Nephron progenitor cell (in vitro differentiated cells): Measurements from ENCODE around the gene DYRK1A.

Experiments used
- DNase-seq: peaks from one replicate; pipeline ENCODE4 v3.0.0; 2021
- H3K27ac Mint-ChIP-seq: 2 replicates; pipeline ENCODE4 v1.8.0; 2021; ENCODE audit warnings: mild to moderate bottlenecking, moderate library complexity, mixed read lengths
- H3K27me3 Mint-ChIP-seq: 2 replicates; pipeline ENCODE4 v1.8.0; 2021; ENCODE audit warnings: mild to moderate bottlenecking, low read depth, mixed read lengths; ENCODE audit not compliant: poor library complexity
- H3K36me3 Mint-ChIP-seq: 2 replicates; pipeline ENCODE4 v1.8.0; 2021; ENCODE audit warnings: low read depth, mixed read lengths
- H3K4me1 Mint-ChIP-seq: 2 replicates; pipeline ENCODE4 v1.8.0; 2021; ENCODE audit warnings: mixed read lengths
- H3K4me3 Mint-ChIP-seq: 2 replicates; pipeline ENCODE4 v1.8.0; 2021; ENCODE audit warnings: mild to moderate bottlenecking, moderate library complexity, mixed read lengths
- H3K9me3 Mint-ChIP-seq: 2 replicates; pipeline ENCODE4 v1.8.0; 2021; ENCODE audit warnings: mild to moderate bottlenecking, moderate library complexity, mixed read lengths
- TF ChIP-seq, protein P1 (sequence below): fragments of 200-600 bp; sonication (generic); IDR thresholded peaks from 2 replicates; pipeline ENCODE4 v1.5.0; 2021; ENCODE audit warnings: antibody characterized with exemption

Gene DYRK1A

DNA sequence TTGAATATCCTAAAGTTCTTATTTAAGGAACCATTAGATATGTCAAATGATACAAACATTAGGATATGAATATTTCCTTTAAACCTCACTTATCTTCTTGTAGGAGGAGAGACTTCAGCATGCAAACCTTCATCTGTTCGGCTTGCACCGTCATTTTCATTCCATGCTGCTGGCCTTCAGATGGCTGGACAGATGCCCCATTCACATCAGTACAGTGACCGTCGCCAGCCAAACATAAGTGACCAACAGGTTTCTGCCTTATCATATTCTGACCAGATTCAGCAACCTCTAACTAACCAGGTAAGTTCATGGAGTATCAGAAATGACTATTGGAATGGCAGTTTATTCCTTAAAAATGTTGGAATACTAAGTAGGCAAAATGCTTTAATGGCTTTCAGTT lies 106.0 kb downstream of the DYRK1A start:
- Mint-ChIP-seq H3K9me3 (peaks cover 30% of the 10 kb centered on the region), H3K4me3 (no peak overlapping the region), H3K27ac (no peak overlapping the region), H3K4me1 (peaks cover 19% of the 10 kb centered on the region), H3K27me3 (no peaks in the 10 kb centered on the region), H3K36me3 (peaks cover 76% of the 10 kb centered on the region)
- TF ChIP-seq, protein P1, sequence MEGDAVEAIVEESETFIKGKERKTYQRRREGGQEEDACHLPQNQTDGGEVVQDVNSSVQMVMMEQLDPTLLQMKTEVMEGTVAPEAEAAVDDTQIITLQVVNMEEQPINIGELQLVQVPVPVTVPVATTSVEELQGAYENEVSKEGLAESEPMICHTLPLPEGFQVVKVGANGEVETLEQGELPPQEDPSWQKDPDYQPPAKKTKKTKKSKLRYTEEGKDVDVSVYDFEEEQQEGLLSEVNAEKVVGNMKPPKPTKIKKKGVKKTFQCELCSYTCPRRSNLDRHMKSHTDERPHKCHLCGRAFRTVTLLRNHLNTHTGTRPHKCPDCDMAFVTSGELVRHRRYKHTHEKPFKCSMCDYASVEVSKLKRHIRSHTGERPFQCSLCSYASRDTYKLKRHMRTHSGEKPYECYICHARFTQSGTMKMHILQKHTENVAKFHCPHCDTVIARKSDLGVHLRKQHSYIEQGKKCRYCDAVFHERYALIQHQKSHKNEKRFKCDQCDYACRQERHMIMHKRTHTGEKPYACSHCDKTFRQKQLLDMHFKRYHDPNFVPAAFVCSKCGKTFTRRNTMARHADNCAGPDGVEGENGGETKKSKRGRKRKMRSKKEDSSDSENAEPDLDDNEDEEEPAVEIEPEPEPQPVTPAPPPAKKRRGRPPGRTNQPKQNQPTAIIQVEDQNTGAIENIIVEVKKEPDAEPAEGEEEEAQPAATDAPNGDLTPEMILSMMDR: no peak
- no peak for DNase-seq

GRCh38 chr21:37473491-37473890 lies 106.9 kb downstream of the DYRK1A start:
- Mint-ChIP-seq H3K9me3 (peaks cover 21% of the 10 kb centered on the region), H3K4me3 (no peak overlapping the region), H3K27ac (peak overlapping the region; percentile 46), H3K27me3 (no peaks in the 10 kb centered on the region), H3K36me3 (peaks cover 73% of the 10 kb centered on the region), H3K4me1 (peaks cover 23% of the 10 kb centered on the region)
- TF ChIP-seq, protein P1: no peak
- no peak for DNase-seq

DNA sequence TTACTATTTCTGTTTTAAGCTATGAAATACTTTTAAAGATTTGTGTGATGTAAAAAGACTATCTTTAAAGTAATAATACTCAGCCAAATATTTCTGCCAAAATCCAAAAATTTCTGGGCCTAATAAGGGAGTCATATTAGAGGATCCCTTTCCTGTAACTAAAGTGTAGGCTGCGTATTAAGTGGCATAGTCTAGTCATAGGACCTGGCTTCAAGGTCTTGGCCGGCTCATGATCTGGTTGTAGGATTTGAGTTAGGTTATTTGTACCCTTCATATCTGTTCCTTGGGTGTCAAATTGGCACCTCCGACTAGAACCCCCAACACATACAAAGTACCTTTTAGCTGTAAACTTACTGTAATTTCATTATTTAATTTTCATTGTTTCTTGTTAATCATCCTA lies 107.8 kb downstream of the DYRK1A start:
- TF ChIP-seq, protein P1: no peak
- H3K27ac Mint-ChIP-seq: peak overlapping the region; percentile 57
- peaks cover 13% of the 10 kb centered on the region for H3K9me3 Mint-ChIP-seq
- H3K4me1 Mint-ChIP-seq: peaks cover 23% of the 10 kb centered on the region
- no peak for DNase-seq
- H3K36me3 Mint-ChIP-seq: peaks cover 64% of the 10 kb centered on the region
- H3K4me3 Mint-ChIP-seq: no peak overlapping the region
- no peaks in the 10 kb centered on the region for H3K27me3 Mint-ChIP-seq

DNA sequence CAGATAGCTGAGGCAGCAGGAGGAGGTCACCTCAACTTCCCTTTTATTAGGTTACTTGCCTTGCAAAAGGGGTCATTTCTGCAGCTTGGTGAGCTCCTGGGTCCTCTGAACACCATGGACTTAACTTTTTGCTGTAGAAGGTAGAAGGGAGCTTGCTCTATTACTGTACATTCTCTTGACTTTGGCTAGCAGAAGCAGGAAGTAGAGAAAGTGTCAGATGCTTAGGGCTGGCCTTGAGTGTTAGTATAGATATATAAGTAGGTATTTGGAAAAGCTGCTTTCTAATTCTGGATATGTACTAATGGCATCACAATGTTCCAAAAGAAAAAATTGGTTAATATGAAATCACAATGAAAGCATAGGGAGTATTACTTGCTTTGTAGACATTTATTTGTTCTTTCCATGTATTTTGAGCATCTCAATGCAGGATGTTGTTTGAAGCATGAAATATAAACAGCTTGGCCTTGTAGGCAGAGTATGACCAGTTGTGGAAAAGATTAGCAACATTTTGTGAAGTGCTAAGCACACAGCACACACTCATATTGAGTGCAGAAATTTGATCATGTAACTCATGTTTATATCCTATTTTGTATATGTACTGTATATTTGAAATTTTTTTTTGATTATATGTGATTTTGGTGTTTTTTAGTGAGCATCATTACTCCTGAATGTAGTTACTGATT lies 108.8 kb downstream of the DYRK1A start:
- Mint-ChIP-seq H3K27me3 (no peaks in the 10 kb centered on the region), H3K4me3 (no peak overlapping the region), H3K9me3 (peaks cover 4% of the 10 kb centered on the region), H3K36me3 (peaks cover 56% of the 10 kb centered on the region), H3K4me1 (peaks cover 23% of the 10 kb centered on the region), H3K27ac (peak overlapping the region; percentile 33)
- DNase-seq: no peak
- TF ChIP-seq, protein P1: no peak

DNA sequence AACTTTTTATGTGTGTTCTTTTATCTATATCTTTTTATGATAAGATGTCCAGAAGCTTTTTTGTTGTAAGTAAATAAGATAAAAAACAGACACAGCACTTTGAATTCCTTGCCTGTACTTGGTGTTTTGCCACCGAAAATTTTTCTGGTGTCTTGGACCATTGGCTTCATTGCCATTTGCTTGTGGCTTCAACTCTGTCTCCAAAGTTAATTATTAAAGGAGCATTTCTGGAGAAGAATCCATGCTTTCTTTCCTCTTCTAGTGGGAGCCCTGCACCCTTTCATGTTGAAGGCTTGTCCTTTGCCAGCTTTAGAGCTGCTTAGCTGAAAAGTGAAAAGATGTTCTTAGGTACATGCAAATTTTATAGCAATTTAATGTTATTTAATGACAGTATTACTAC lies 112.2 kb downstream of the DYRK1A start:
- H3K4me1 Mint-ChIP-seq: peaks cover 23% of the 10 kb centered on the region
- H3K27me3 Mint-ChIP-seq: no peaks in the 10 kb centered on the region
- no peak for DNase-seq
- TF ChIP-seq, protein P1: no peak
- no peak overlapping the region for H3K4me3 Mint-ChIP-seq
- H3K9me3 Mint-ChIP-seq: no peaks in the 10 kb centered on the region
- peaks cover 59% of the 10 kb centered on the region for H3K36me3 Mint-ChIP-seq
- no peak overlapping the region for H3K27ac Mint-ChIP-seq

GRCh38 chr21:37483776-37484175 lies 117.2 kb downstream of the DYRK1A start:
- peaks cover 48% of the 10 kb centered on the region for H3K36me3 Mint-ChIP-seq

More at GRCh38 chr21:37483776-37484175, 117.2 kb downstream of the DYRK1A start:
- no peak for DNase-seq
- no peaks in the 10 kb centered on the region for H3K4me1 Mint-ChIP-seq
- no peak overlapping the region for H3K4me3 Mint-ChIP-seq
- TF ChIP-seq, protein P1: no peak
- no peaks in the 10 kb centered on the region for H3K9me3 Mint-ChIP-seq
- H3K27ac Mint-ChIP-seq: no peak overlapping the region
- no peaks in the 10 kb centered on the region for H3K27me3 Mint-ChIP-seq
